Measurements from ENCODE around the gene TRIO. TPM values are rescaled to one million over a fixed set of nuclear protein-coding genes. Genes with fewer than 3 reads are reported as not detected.

The TRIO gene
- total RNA-seq, 1 donor from 2014 or later, result 71.6 TPM

- no peak for DNase-seq (ENCODE audit: low read depth)
- Histone ChIP-seq H3K27me3 (ENCODE audit: control insufficient read depth, insufficient read depth, low read length) (no peaks in the 10 kb centered on the region), H3K4me3 (ENCODE audit: low read depth, low read length) (no peak overlapping the region), H3K36me3 (ENCODE audit: control insufficient read depth, insufficient read depth, low read length) (peaks cover 3% of the 10 kb centered on the region)
- no peak for TF ChIP-seq CTCF (IDR thresholded peaks at IDR 0.05; ENCODE audit: insufficient read depth, low read length, severe bottlenecking)
- no peak for FAIRE-seq
Measured at GRCh38 chr5:14442536-14442935, 299.4 kb downstream of the TRIO start.

GRCh38 chr5:14443671-14444093, 300.5 kb downstream of the TRIO start:
- no peak for TF ChIP-seq CTCF (IDR thresholded peaks at IDR 0.05; ENCODE audit: insufficient read depth, low read length, severe bottlenecking)
- Histone ChIP-seq H3K4me3 (ENCODE audit: low read depth, low read length) (no peak overlapping the region), H3K27me3 (ENCODE audit: control insufficient read depth, insufficient read depth, low read length) (no peaks in the 10 kb centered on the region), H3K36me3 (ENCODE audit: control insufficient read depth, insufficient read depth, low read length) (peaks cover 5% of the 10 kb centered on the region)
- FAIRE-seq, result no peak
- DNase-seq (ENCODE audit: low read depth), result no peak

GRCh38 chr5:14444161-14444560, 301.0 kb downstream of the TRIO start:
- H3K4me3 ChIP-seq (ENCODE audit: low read depth, low read length), result no peak overlapping the region
- TF ChIP-seq CTCF (IDR thresholded peaks at IDR 0.05; ENCODE audit: insufficient read depth, low read length, severe bottlenecking), result no peak
- no peaks in the 10 kb centered on the region for H3K27me3 ChIP-seq (ENCODE audit: control insufficient read depth, insufficient read depth, low read length)
- H3K36me3 ChIP-seq (ENCODE audit: control insufficient read depth, insufficient read depth, low read length), result peaks cover 5% of the 10 kb centered on the region
- FAIRE-seq (no peak), DNase-seq (ENCODE audit: low read depth) (no peak)

DNA sequence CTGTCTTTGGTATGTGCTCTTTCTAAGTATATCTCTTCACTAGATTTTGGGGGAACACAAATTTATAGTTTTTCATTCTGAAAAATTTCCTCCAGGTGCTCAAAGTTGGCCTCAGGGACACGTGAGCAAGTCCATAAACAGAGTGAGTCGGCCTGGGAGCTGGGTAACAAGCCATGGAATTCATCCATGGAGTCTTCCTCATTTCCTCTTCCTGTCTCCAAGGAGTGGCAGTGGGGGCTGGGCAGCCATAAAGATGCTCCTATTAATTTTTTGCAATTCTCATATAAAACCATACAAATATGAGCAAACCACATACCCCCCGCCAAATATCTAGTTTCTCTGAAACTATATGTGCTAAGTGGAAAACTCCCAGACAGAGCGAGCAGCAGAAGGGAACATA, 301.9 kb downstream of the TRIO start:
- H3K27me3 ChIP-seq (ENCODE audit: control insufficient read depth, insufficient read depth, low read length), result no peaks in the 10 kb centered on the region
- DNase-seq (ENCODE audit: low read depth) (peak; percentile 44), FAIRE-seq (no peak)
- H3K36me3 ChIP-seq (ENCODE audit: control insufficient read depth, insufficient read depth, low read length), result peaks cover 7% of the 10 kb centered on the region
- no peak for TF ChIP-seq CTCF (IDR thresholded peaks at IDR 0.05; ENCODE audit: insufficient read depth, low read length, severe bottlenecking)
- no peak overlapping the region for H3K4me3 ChIP-seq (ENCODE audit: low read depth, low read length)

- H3K4me3 ChIP-seq (ENCODE audit: low read depth, low read length), result no peak overlapping the region
- H3K36me3 ChIP-seq (ENCODE audit: control insufficient read depth, insufficient read depth, low read length), result peaks cover 9% of the 10 kb centered on the region
- no peaks in the 10 kb centered on the region for H3K27me3 ChIP-seq (ENCODE audit: control insufficient read depth, insufficient read depth, low read length)
- DNase-seq (ENCODE audit: low read depth), result no peak
- TF ChIP-seq CTCF (IDR thresholded peaks at IDR 0.05; ENCODE audit: insufficient read depth, low read length, severe bottlenecking), result no peak
- no peak for FAIRE-seq
Measured at GRCh38 chr5:14445576-14446290, 302.6 kb downstream of the TRIO start.
